K562 (cell line): ENCODE data around the gene CYP51A1. TPM values are rescaled to one million over a fixed set of nuclear protein-coding genes. Genes with fewer than 3 reads are reported as not detected.
A peak's percentile ranks its signal among the peaks of the same experiment; 100 is the strongest.

Experiments
- ATAC-seq: fragments of 200-7000 bp; cut with Tn5 transposase; 3 replicates; pipeline ENCODE4 v1.9.1; 2020; ENCODE audit warnings: moderate library complexity
- BruUV-seq: library from RNA; stranded (reverse); fragments of 400-500 nt; replicated peaks from 2 replicates; lab custom pipeline; 2021; lab: Mats Ljungman, UMichigan
- CTCF ChIA-PET: fragments of 300-600 bp; formaldehyde crosslinking; extraction: SDS; loops from one replicate; lab custom pipeline; 2021; ENCODE audit warnings: low intra/inter-chr PET ratio; lab: Yijun Ruan, JAX
- POLR2A ChIA-PET: fragments of 300-600, 350-650 bp; sonication (Branson Sonifier 250); formaldehyde crosslinking; extraction: SDS; loops from one replicate; lab custom pipeline; 2021; ENCODE audit warnings: antibody characterized with exemption, inconsistent platforms; lab: Yijun Ruan, JAX
- DNase-seq, 4 experiments: peaks; one replicate each; pipeline versions ENCODE4 v3.0.0 to v3.0.0-alpha.2; 2011 to 2018; ENCODE audit warnings: low spot score in 3 of 4, mixed read lengths in 3 of 4; ENCODE audit errors: extremely low read depth in 1 of 4
- FAIRE-seq: peaks from 2 replicates; lab custom pipeline; 2011; peaks lifted over from hg19 to GRCh38; lab: Jason Lieb, UNC
- H2AFZ ChIP-seq: 2 replicates; pipeline ENCODE4 v1.6.0; 2011; ENCODE audit warnings: low read depth, low read length, control low read depth, inconsistent platforms
- H3K27ac ChIP-seq: fragments of 200-600 bp; 3 replicates; pipeline ENCODE4 v1.8.0; 2011; ENCODE audit warnings: low read depth, mild to moderate bottlenecking, control low read depth, inconsistent platforms, low read length, moderate library complexity, mixed read lengths; ENCODE audit errors: extremely low read depth
- H3K27me3 ChIP-seq, 2 experiments: fragments of 300-600 bp in 1 of 2; 2 replicates in 1 of 2; 3 replicates in 1 of 2; pipeline versions ENCODE4 v1.6.0 to v1.8.0; 2011; ENCODE audit warnings: inconsistent platforms in 2 of 2, low read length in 2 of 2, mild to moderate bottlenecking in 1 of 2, mixed read lengths in 1 of 2, moderate library complexity in 1 of 2; ENCODE audit not compliant: control insufficient read depth in 2 of 2, insufficient read depth in 2 of 2
- H3K36me3 ChIP-seq: fragments of 300-600 bp; 3 replicates; pipeline ENCODE4 v1.8.0; 2011; ENCODE audit warnings: mild to moderate bottlenecking, low read length, inconsistent platforms; ENCODE audit not compliant: control insufficient read depth, insufficient read depth
- H3K4me1 ChIP-seq, 2 experiments: fragments of 200-600 bp in 1 of 2; replicated peaks in 1 of 2; 2 replicates in 1 of 2; 3 replicates in 1 of 2; pipeline versions ENCODE4 v1.5.1 to v1.8.0; 2011; ENCODE audit warnings: inconsistent platforms in 2 of 2, low read length in 2 of 2, mild to moderate bottlenecking in 1 of 2, mixed read lengths in 1 of 2, moderate library complexity in 1 of 2; ENCODE audit not compliant: control insufficient read depth in 2 of 2, insufficient read depth in 2 of 2
- H3K4me2 ChIP-seq: 2 replicates; pipeline ENCODE4 v1.6.1; 2011; ENCODE audit warnings: low read length, control low read depth, inconsistent platforms, mixed read lengths; ENCODE audit not compliant: insufficient read depth
- H3K4me3 ChIP-seq: fragments of 200-600 bp; sonication (generic), shearing (Covaris generic); 2 replicates; pipeline ENCODE4 v1.5.1; 2016; ENCODE audit warnings: control low read depth, inconsistent platforms
- H3K79me2 ChIP-seq: fragments of 200-600 bp; 3 replicates; pipeline ENCODE4 v1.8.0; 2011; ENCODE audit warnings: low read length, inconsistent platforms; ENCODE audit not compliant: control insufficient read depth, insufficient read depth
- H3K9ac ChIP-seq, 2 experiments: 2 replicates each; pipeline versions ENCODE4 v1.6.0 to v1.6.1; 2011; ENCODE audit warnings: low read depth in 2 of 2, low read length in 2 of 2, control low read depth in 1 of 2, inconsistent platforms in 1 of 2, mild to moderate bottlenecking in 1 of 2, mixed read lengths in 1 of 2; ENCODE audit not compliant: insufficient read depth in 1 of 2
- H3K9me1 ChIP-seq: one replicate; pipeline ENCODE4 v1.6.0; 2011; ENCODE audit warnings: inconsistent platforms, mild to moderate bottlenecking, low read length, moderate library complexity; ENCODE audit not compliant: control insufficient read depth, insufficient read depth
- H3K9me3 ChIP-seq: replicated peaks from 2 replicates; pipeline ENCODE4 v1.5.1; 2011; ENCODE audit warnings: low read depth, low read length, inconsistent platforms; ENCODE audit not compliant: control insufficient read depth, insufficient read depth
- H4K20me1 ChIP-seq: replicated peaks from 2 replicates; pipeline ENCODE4 v1.6.1; 2011; ENCODE audit warnings: low read length, inconsistent platforms, mixed read lengths; ENCODE audit not compliant: control insufficient read depth, insufficient read depth
- ASH1L ChIP-seq: fragments of 450-650 bp; IDR thresholded peaks from 2 replicates; pipeline ENCODE4 v1.6.1; 2018; ENCODE audit warnings: borderline replicate concordance, mild to moderate bottlenecking, low read depth; ENCODE audit not compliant: partially characterized antibody
- CHAMP1 ChIP-seq: fragments of 450-650 bp; IDR thresholded peaks from 2 replicates; pipeline ENCODE4 v1.6.1; 2016; ENCODE audit warnings: mild to moderate bottlenecking
- GABPB1 ChIP-seq: sonication (generic); formaldehyde crosslinking; IDR thresholded peaks from 2 replicates; pipeline ENCODE4 v1.8.0; 2022; ENCODE audit warnings: mild to moderate bottlenecking, missing genetic modification reagents
- HNRNPH1 ChIP-seq: fragments of 200-400 bp; formaldehyde crosslinking; optimal IDR thresholded peaks from 2 replicates; pipeline ENCODE3; 2017; ENCODE audit warnings: low read depth, mild to moderate bottlenecking, low read length, moderate library complexity
- NFIX ChIP-seq: fragments of 250-450 bp; sonication (Bioruptor Pico); IDR thresholded peaks from 2 replicates; pipeline ENCODE4 v1.4.0; 2020; ENCODE audit warnings: low read depth, mild to moderate bottlenecking, moderate library complexity
- NRF1 ChIP-seq, 2 experiments: fragments of 450-650 bp; IDR thresholded peaks in 1 of 2; conservative IDR thresholded peaks in 1 of 2; 2 replicates each; pipeline ENCODE4 v1.6.1; 2014; ENCODE audit warnings: mild to moderate bottlenecking in 2 of 2
- PHF21A ChIP-seq: fragments of 450-650 bp; IDR thresholded peaks from 2 replicates; pipeline ENCODE4 v1.6.1; 2017; ENCODE audit warnings: low read depth, borderline replicate concordance
- ZNF175 ChIP-seq: fragments of 200-800 bp; sonication (Bioruptor generic); IDR thresholded peaks from 2 replicates; pipeline ENCODE4 v1.6.1; 2016; ENCODE audit warnings: low read depth, mild to moderate bottlenecking, missing genetic modification characterization, missing compliant biosample characterization
- ZNF24 ChIP-seq: fragments of 450-650 bp; IDR thresholded peaks from 2 replicates; pipeline ENCODE4 v1.6.1; 2016
- ZNF408 ChIP-seq: fragments of 250-450 bp; sonication (Bioruptor Pico); IDR thresholded peaks from 2 replicates; pipeline ENCODE4 v1.4.0; 2020; ENCODE audit warnings: low read depth, mild to moderate bottlenecking, moderate library complexity
- ZNF41 ChIP-seq: fragments of 250-450 bp; sonication (Bioruptor Pico); conservative IDR thresholded peaks from 2 replicates; pipeline ENCODE4 v1.4.0; 2020; ENCODE audit warnings: mild to moderate bottlenecking
- ZNF76 ChIP-seq: fragments of 250-450 bp; sonication (Bioruptor Pico); IDR thresholded peaks from 2 replicates; pipeline ENCODE4 v1.4.0; 2020; ENCODE audit warnings: mild to moderate bottlenecking, moderate library complexity, borderline replicate concordance
- ZNF79 ChIP-seq: fragments of 250-450 bp; sonication (Bioruptor Pico); IDR thresholded peaks from 2 replicates; pipeline ENCODE4 v1.4.0; 2020; ENCODE audit warnings: low read depth, mild to moderate bottlenecking, moderate library complexity
- WGBS: fragments of 100-300 bp; shearing (Covaris generic); methylation state at CpG from one replicate; pipeline ENCODE4 v1.1.6; 2016; ENCODE audit warnings: low coverage, mixed read lengths; ENCODE audit not compliant: insufficient coverage; ENCODE audit errors: missing lambda C conversion rate; 5-methylcytosine and 5-hydroxymethylcytosine counted together
- in situ Hi-C: fragments of 300-500 bp; cut with MboI; formaldehyde crosslinking; loops from 4 replicates; pipeline ENCODE4 v1.15.0; 2018; ENCODE audit warnings: inconsistent platforms, mixed read lengths
- intact Hi-C: fragments of 100-400 bp; cut with micrococcal nuclease; formaldehyde crosslinking; loops from 2 replicates; pipeline ENCODE4 v1.14.2; 2022
- polyA plus RNA-seq, 8 experiments: library from polyadenylated mRNA; depleted of rRNA in 4 of 8; stranded (reverse) in 5 of 8; unstranded in 3 of 8; fragments of >200 nt; fragmentation: Nextera tagmentation in 2 of 8; fragmentation: Illumina TruSeq in 1 of 8; extraction: Ambion mirVana in 2 of 8; extraction: Trizol in 1 of 8; gene quantifications; 2 replicates each; pipeline versions ENCODE4 v1.2.1 to v1.2.3, GENCODE V29; 2011 to 2014; ENCODE audit warnings: inconsistent platforms in 1 of 8, missing spikeins in 1 of 8
- total RNA-seq, 7 experiments: library from RNA; depleted of rRNA in 6 of 7; stranded (reverse); fragments of >200 nt in 6 of 7; fragmentation: Illumina TruSeq in 2 of 7; extraction: Trizol in 2 of 7; gene quantifications; 2 replicates each; pipeline versions ENCODE4 v1.2.1 to v1.2.3, GENCODE V29; 2011 to 2021; ENCODE audit warnings: low replicate concordance in 1 of 7
- TF ChIP-seq, protein P1 (sequence below): fragments of 250-450 bp; sonication (Bioruptor Pico); IDR thresholded peaks from 2 replicates; pipeline ENCODE4 v1.5.1; 2021; ENCODE audit warnings: mild to moderate bottlenecking
- TF ChIP-seq, protein P2 (sequence below), 3 experiments: IDR thresholded peaks in 2 of 3; conservative IDR thresholded peaks in 1 of 3; 2 replicates each; pipeline ENCODE4 v1.5.1; 2011 to 2012; ENCODE audit warnings: low read length in 3 of 3, mild to moderate bottlenecking in 3 of 3, control low read depth in 2 of 3, improper control_type of control experiment in 1 of 3, inconsistent platforms in 1 of 3, low read depth in 1 of 3, mixed read lengths in 1 of 3, moderate library complexity in 1 of 3; ENCODE audit not compliant: insufficient read depth in 2 of 3

The CYP51A1 gene
- total and polyA plus RNA-seq, 9 of the 15 experiments (the other 6 are each of a cell fraction or from before 2014, with no cell fraction given) = 35.4 to 151 (median 80.3) TPM

- H3K9ac ChIP-seq = no peak within 1 kb of the TSS
- CTCF ChIA-PET = no interaction called here
- POLR2A ChIA-PET = interaction anchor here (0.5 to 0.6 kb wide), 2 partner anchors 25 to 224 kb away, joined by 3 read pairs; no protein-coding TSS in a partner anchor
- TF ChIP-seq ZNF79 (no peak), ZNF408 (CRISPR knock-in tag) (no peak), ZNF76 (CRISPR knock-in tag) (no peak), NFIX (CRISPR knock-in tag) (no peak), ZNF24 (no peak), ZNF175 (CRISPR knock-in tag) (no peak), NRF1 (conservative IDR thresholded peaks at IDR 0.05 in 1 of 2, IDR thresholded peaks at IDR 0.05 in 1 of 2) (peak in 1 of 2 experiments; percentile 32; a peak in 2 of 4 replicates), ASH1L (no peak), GABPB1 (CRISPR knock-in tag) (no peak), ZNF41 (CRISPR knock-in tag) (no peak), CHAMP1 (peak; percentile 63; the same call in 1 of the 2 replicates), HNRNPH1 (no peak), PHF21A (no peak)
- TF ChIP-seq, protein P1, sequence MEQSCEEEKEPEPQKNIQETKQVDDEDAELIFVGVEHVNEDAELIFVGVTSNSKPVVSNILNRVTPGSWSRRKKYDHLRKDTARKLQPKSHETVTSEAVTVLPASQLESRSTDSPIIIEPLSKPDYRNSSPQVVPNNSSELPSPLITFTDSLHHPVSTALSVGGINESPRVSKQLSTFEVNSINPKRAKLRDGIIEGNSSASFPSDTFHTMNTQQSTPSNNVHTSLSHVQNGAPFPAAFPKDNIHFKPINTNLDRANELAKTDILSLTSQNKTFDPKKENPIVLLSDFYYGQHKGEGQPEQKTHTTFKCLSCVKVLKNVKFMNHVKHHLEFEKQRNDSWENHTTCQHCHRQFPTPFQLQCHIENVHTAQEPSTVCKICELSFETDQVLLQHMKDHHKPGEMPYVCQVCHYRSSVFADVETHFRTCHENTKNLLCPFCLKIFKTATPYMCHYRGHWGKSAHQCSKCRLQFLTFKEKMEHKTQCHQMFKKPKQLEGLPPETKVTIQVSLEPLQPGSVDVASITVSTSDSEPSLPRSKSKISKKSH = no peak
- TF ChIP-seq, protein P2, sequence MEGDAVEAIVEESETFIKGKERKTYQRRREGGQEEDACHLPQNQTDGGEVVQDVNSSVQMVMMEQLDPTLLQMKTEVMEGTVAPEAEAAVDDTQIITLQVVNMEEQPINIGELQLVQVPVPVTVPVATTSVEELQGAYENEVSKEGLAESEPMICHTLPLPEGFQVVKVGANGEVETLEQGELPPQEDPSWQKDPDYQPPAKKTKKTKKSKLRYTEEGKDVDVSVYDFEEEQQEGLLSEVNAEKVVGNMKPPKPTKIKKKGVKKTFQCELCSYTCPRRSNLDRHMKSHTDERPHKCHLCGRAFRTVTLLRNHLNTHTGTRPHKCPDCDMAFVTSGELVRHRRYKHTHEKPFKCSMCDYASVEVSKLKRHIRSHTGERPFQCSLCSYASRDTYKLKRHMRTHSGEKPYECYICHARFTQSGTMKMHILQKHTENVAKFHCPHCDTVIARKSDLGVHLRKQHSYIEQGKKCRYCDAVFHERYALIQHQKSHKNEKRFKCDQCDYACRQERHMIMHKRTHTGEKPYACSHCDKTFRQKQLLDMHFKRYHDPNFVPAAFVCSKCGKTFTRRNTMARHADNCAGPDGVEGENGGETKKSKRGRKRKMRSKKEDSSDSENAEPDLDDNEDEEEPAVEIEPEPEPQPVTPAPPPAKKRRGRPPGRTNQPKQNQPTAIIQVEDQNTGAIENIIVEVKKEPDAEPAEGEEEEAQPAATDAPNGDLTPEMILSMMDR (IDR thresholded peaks at IDR 0.05 in 2 of 3, conservative IDR thresholded peaks at IDR 0.05 in 1 of 3; ENCODE audit: insufficient read depth in 2 of 3, low read depth in 1 of 3, low read length in 3 of 3) = peak; percentile 67 to 98 (median 78)
Observed at GRCh38 chr7:92178928-92179924, 44.9 kb upstream of the CYP51A1 start, which contains the start of gene LRRD1. Gene LRRD1, minus strand, starts transcription at chr7:92179142. Its CDS starts 13,940 bp downstream, at chr7:92165202.

More at GRCh38 chr7:92178928-92179924, 44.9 kb upstream of the CYP51A1 start, which contains the start of gene LRRD1:
- H3K79me2 ChIP-seq = no peaks in the 10 kb centered on the region
- intact Hi-C loops (loop anchor here (2.0 kb wide), 1 partner anchor 268 kb away; the partner anchor contains the start of gene GATAD1), in situ Hi-C loops (no loop called here)
- ATAC-seq (peak; percentile 100), DNase-seq (peak; percentile 66 to 72 (median 70)), FAIRE-seq (no peak)
- WGBS = 67% methylated on average over 47 of the region's 60 CpGs
- H3K36me3 ChIP-seq = no peaks in the 10 kb centered on the region
- H3K27ac ChIP-seq = no peak within 1 kb of the TSS
- BruUV-seq = no TSS peak
- H3K4me3 ChIP-seq = no peak within 1 kb of the TSS
- H3K27me3 ChIP-seq = no peaks in the 10 kb centered on the region; a peak in 1 of 5 replicates
- H3K4me2 ChIP-seq = no peak within 1 kb of the TSS
- no peak within 1 kb of the TSS for H2AFZ ChIP-seq
- no peaks in the 10 kb centered on the region for H3K9me3 ChIP-seq
- peaks cover 0 to 5% of the 10 kb centered on the region in 2 experiments; a peak in 1 of 5 replicates for H3K4me1 ChIP-seq
- no peaks in the 10 kb centered on the region for H4K20me1 ChIP-seq
- no peaks in the 10 kb centered on the region for H3K9me1 ChIP-seq
